Endodermal cell (in vitro differentiated cells): ENCODE data around the gene ITPK1. TPM values are rescaled to one million over a fixed set of nuclear protein-coding genes. Genes with fewer than 3 reads are reported as not detected.

ENCODE experiments used
- DNase-seq: peaks from one replicate; pipeline ENCODE4 v3.0.0-alpha.2; 2017
- H3K27ac ChIP-seq: 2 replicates; pipeline ENCODE4 v1.5.1; 2013; ENCODE audit warnings: mild to moderate bottlenecking, low read depth, low read length, moderate library complexity
- H3K27me3 ChIP-seq: 2 replicates; pipeline ENCODE4 v1.6.1; 2013; ENCODE audit warnings: mild to moderate bottlenecking, low read length, moderate library complexity; ENCODE audit not compliant: insufficient read depth, control insufficient read depth, poor library complexity, severe bottlenecking
- H3K36me3 ChIP-seq: 2 replicates; pipeline ENCODE4 v1.7.0; 2013; ENCODE audit warnings: mild to moderate bottlenecking, low read length, moderate library complexity; ENCODE audit not compliant: control insufficient read depth, insufficient read depth
- H3K4me1 ChIP-seq: one replicate; pipeline ENCODE4 v1.7.0; 2013; ENCODE audit warnings: low read length; ENCODE audit not compliant: control insufficient read depth, insufficient read depth
- H3K4me3 ChIP-seq: 2 replicates; pipeline ENCODE4 v1.5.1; 2013; ENCODE audit warnings: mild to moderate bottlenecking, low read length, moderate library complexity
- H3K9ac ChIP-seq: 2 replicates; pipeline ENCODE4 v1.6.1; 2013; ENCODE audit warnings: mild to moderate bottlenecking, low read length, moderate library complexity; ENCODE audit not compliant: poor library complexity, severe bottlenecking; ENCODE audit errors: extremely low read depth
- H3K9me3 ChIP-seq: 2 replicates; pipeline ENCODE4 v1.6.1; 2013; ENCODE audit warnings: mild to moderate bottlenecking, low read length, moderate library complexity; ENCODE audit not compliant: control insufficient read depth
- H3K27ac Mint-ChIP-seq: 2 replicates; pipeline ENCODE4 v1.8.0; 2020; ENCODE audit warnings: mixed read lengths
- H3K27me3 Mint-ChIP-seq: 2 replicates; pipeline ENCODE4 v1.8.0; 2021; ENCODE audit warnings: mild to moderate bottlenecking, mixed read lengths; ENCODE audit not compliant: insufficient read depth
- H3K36me3 Mint-ChIP-seq: 2 replicates; pipeline ENCODE4 v1.8.0; 2020; ENCODE audit warnings: low read depth, mixed read lengths
- H3K4me1 Mint-ChIP-seq: 2 replicates; pipeline ENCODE4 v1.8.0; 2020; ENCODE audit warnings: mixed read lengths
- H3K4me3 Mint-ChIP-seq: 2 replicates; pipeline ENCODE4 v1.8.0; 2020; ENCODE audit warnings: mild to moderate bottlenecking, moderate library complexity, mixed read lengths
- H3K9me3 Mint-ChIP-seq: 2 replicates; pipeline ENCODE4 v1.8.0; 2020; ENCODE audit warnings: mild to moderate bottlenecking, mixed read lengths
- WGBS, 2 experiments: methylation state at CpG; one replicate each; pipeline versions ENCODE4 v1.1.5 to v1.1.7; 2013; ENCODE audit warnings: missing lambda C conversion rate in 2 of 2, mixed read lengths in 1 of 2; ENCODE audit not compliant: insufficient coverage in 1 of 2, insufficient read length in 1 of 2; 5-methylcytosine and 5-hydroxymethylcytosine counted together
- total RNA-seq, 2 donors: library from RNA; stranded (reverse); fragmentation: NEBNext Ultra II Directional in 1 of 2; extraction: Animal tissue kit (Norgen Biotek cat#: 25700) in 1 of 2; gene quantifications; 2 replicates in 1 of 2; 3 replicates in 1 of 2; pipeline ENCODE4 v1.2.1, GENCODE V29; 2021
- TF ChIP-seq, protein P1 (sequence below): fragments of 200-600 bp; sonication (generic); conservative IDR thresholded peaks from 2 replicates; pipeline ENCODE4 v1.5.0; 2021; ENCODE audit warnings: antibody characterized with exemption, mild to moderate bottlenecking

Gene ITPK1
- total RNA-seq, 2 donors from 2014 or later, result 59.9 to 66.9 TPM

DNA sequence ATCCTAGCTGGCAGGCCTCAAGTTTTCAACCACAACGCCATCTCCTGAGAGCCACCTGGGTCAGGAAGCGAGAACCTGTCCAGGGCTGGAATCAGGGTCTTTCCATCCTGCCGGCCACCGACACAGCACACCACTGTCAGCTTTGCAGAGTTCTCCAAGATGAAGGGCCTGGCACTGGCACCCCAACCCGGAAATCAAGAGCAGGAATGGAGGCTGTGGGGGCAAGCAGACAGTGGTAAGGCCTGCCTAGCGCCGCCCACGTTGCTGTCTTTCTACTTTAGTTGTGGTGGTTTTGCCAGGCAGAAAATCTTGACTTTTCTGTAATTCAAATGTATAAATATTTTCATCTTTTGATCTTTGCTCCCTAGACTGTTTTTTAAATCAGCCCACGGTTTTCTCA lies 90.7 kb downstream of the ITPK1 start:
- Mint-ChIP-seq H3K9me3 (no peaks in the 10 kb centered on the region), H3K36me3 (no peaks in the 10 kb centered on the region), H3K27ac (no peak overlapping the region), H3K27me3 (no peaks in the 10 kb centered on the region), H3K4me1 (peaks cover 20% of the 10 kb centered on the region), H3K4me3 (no peak overlapping the region)
- no peak overlapping the region for H3K27ac ChIP-seq
- no peaks in the 10 kb centered on the region for H3K9me3 ChIP-seq
- no peaks in the 10 kb centered on the region for H3K36me3 ChIP-seq
- 80 to 93% methylated on average over 2 to 9 of the region's 9 CpGs for WGBS, 2 experiments
- no peak overlapping the region for H3K9ac ChIP-seq
- H3K4me3 ChIP-seq, result no peak overlapping the region
- TF ChIP-seq, protein P1, sequence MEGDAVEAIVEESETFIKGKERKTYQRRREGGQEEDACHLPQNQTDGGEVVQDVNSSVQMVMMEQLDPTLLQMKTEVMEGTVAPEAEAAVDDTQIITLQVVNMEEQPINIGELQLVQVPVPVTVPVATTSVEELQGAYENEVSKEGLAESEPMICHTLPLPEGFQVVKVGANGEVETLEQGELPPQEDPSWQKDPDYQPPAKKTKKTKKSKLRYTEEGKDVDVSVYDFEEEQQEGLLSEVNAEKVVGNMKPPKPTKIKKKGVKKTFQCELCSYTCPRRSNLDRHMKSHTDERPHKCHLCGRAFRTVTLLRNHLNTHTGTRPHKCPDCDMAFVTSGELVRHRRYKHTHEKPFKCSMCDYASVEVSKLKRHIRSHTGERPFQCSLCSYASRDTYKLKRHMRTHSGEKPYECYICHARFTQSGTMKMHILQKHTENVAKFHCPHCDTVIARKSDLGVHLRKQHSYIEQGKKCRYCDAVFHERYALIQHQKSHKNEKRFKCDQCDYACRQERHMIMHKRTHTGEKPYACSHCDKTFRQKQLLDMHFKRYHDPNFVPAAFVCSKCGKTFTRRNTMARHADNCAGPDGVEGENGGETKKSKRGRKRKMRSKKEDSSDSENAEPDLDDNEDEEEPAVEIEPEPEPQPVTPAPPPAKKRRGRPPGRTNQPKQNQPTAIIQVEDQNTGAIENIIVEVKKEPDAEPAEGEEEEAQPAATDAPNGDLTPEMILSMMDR, result no peak
- H3K27me3 ChIP-seq, result no peaks in the 10 kb centered on the region
- peaks cover 7% of the 10 kb centered on the region for H3K4me1 ChIP-seq
- DNase-seq, result no peak

DNA sequence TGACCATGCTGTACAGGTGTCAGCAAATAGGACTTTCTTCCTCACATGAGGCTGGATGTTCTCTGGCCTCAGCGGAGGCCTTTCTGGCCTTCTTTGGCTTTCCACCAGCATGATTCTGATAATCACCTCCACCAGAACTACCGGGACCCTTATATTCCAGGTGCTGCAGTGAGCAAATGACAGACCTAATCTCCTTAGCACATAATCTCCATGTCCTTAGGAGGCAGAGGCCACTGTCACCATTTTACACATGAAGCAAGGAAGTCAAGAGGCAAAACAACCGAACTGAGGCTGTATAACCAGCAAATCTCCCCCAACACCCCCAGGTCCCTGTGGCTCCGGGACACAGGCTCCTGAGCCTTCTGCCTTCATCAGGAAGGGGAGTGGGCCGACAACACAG lies 91.2 kb downstream of the ITPK1 start:
- Mint-ChIP-seq H3K27ac (no peak overlapping the region), H3K4me1 (peaks cover 22% of the 10 kb centered on the region), H3K4me3 (no peak overlapping the region), H3K9me3 (no peaks in the 10 kb centered on the region), H3K36me3 (no peaks in the 10 kb centered on the region), H3K27me3 (no peaks in the 10 kb centered on the region)
- TF ChIP-seq, protein P1, result no peak
- no peak overlapping the region for H3K4me3 ChIP-seq
- no peak for DNase-seq
- no peak overlapping the region for H3K27ac ChIP-seq
- WGBS, 2 experiments, result 93 to 100% methylated on average over 2 to 5 of the region's 5 CpGs
- H3K4me1 ChIP-seq, result peaks cover 7% of the 10 kb centered on the region
- H3K9ac ChIP-seq, result no peak overlapping the region
- no peaks in the 10 kb centered on the region for H3K27me3 ChIP-seq
- H3K36me3 ChIP-seq, result no peaks in the 10 kb centered on the region
- no peaks in the 10 kb centered on the region for H3K9me3 ChIP-seq

DNA sequence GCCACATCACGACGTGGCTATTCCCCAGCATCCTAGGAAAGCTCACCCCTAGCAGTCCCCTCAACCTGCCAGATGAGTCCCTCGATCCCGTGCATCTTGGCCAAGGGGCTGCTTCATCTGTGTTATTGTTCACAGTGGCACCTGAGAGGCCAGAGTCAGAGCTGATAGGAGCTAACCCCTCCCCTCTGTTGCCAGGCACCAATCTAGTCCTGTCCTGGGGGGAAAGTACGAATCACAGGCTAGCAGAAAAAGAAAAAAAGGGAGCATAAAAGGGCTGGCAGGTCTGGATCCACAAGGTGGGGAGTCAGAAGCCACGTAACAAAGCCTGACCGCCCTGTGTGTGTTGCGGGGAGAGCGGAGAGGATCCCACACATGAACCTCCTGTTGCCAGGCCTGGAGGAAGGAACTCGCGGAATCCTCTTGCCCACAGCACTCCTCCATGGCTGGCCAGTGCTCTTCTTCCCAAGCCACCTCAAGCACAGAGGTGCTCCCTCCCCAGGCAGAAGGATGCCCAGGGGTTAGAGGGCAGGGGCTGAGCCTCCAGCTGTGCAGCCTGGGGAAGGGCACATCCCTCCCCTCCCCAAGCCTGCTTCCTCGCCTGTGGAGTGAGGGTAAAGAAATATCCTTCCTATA lies 91.8 kb downstream of the ITPK1 start:
- Mint-ChIP-seq H3K36me3 (no peaks in the 10 kb centered on the region), H3K27me3 (no peaks in the 10 kb centered on the region), H3K4me1 (peaks cover 22% of the 10 kb centered on the region), H3K9me3 (no peaks in the 10 kb centered on the region), H3K27ac (peak overlapping the region; percentile 35), H3K4me3 (no peak overlapping the region)
- no peak overlapping the region for H3K9ac ChIP-seq
- no peak for DNase-seq
- no peaks in the 10 kb centered on the region for H3K27me3 ChIP-seq
- H3K36me3 ChIP-seq, result no peaks in the 10 kb centered on the region
- H3K9me3 ChIP-seq, result no peaks in the 10 kb centered on the region
- H3K27ac ChIP-seq, result no peak overlapping the region
- TF ChIP-seq, protein P1, result no peak
- H3K4me3 ChIP-seq, result no peak overlapping the region
- H3K4me1 ChIP-seq, result peaks cover 7% of the 10 kb centered on the region
- WGBS, 2 experiments, result 83 to 89% methylated on average over 7 to 12 of the region's 12 CpGs
